Pancreas (tissue), 10 donors: ENCODE results near the gene BIK. TPM values are rescaled to one million over a fixed set of nuclear protein-coding genes. Genes with fewer than 3 reads are reported as not detected.
A peak's percentile ranks its signal among the peaks of the same experiment; 100 is the strongest.

Source experiments
- ATAC-seq, 4 donors: fragments of 200-7000 bp; cut with Tn5 transposase; one replicate each; pipeline versions ENCODE4 v1.8.0 to v1.9.1; 2020; ENCODE audit warnings: mild to moderate bottlenecking in 4 of 4, moderate library complexity in 4 of 4
- DNase-seq, 6 donors: peaks; one replicate each; pipeline ENCODE4 v3.0.0-alpha.2; 2020
- FAIRE-seq: peaks from 2 replicates; lab custom pipeline; 2012; peaks lifted over from hg19 to GRCh38; lab: Jason Lieb, UNC
- H3K27ac ChIP-seq, 4 donors: fragments of 200-600 bp; sonication (generic); 1 replicate in 3 of 4; 2 replicates in 1 of 4; pipeline versions ENCODE4 v1.5.0 to v1.8.0; 2020
- H3K27me3 ChIP-seq, 4 donors: fragments of 200-600 bp; one replicate each; pipeline ENCODE4 v1.8.0; 2021
- H3K36me3 ChIP-seq, 3 donors: fragments of 200-600 bp; sonication (generic) in 1 of 3; one replicate each; pipeline versions ENCODE4 v1.5.0 to v1.8.0; 2020 to 2021
- H3K4me1 ChIP-seq, 3 donors: fragments of 200-600 bp; one replicate each; pipeline ENCODE4 v1.8.0; 2021
- H3K4me3 ChIP-seq, 4 donors: fragments of 200-600 bp; sonication (generic) in 2 of 4; one replicate each; pipeline versions ENCODE4 v1.5.0 to v1.8.0; 2020 to 2021
- H3K9me3 ChIP-seq, 4 donors: fragments of 200-600 bp; one replicate each; pipeline ENCODE4 v1.8.0; 2021
- WGBS, 2 donors: extraction: QIAGEN DNeasy Blood & Tissue Kit; methylation state at CpG; one replicate each; pipeline ENCODE4 v1.1.7; 2013; 5-methylcytosine and 5-hydroxymethylcytosine counted together
- intact Hi-C, 3 donors: fragments of 100-400 bp; cut with DNase I; formaldehyde crosslinking; loops; one replicate each; pipeline versions ENCODE4 v1.11.1 to v1.14.2; 2022
- polyA plus RNA-seq, 2 donors: library from polyadenylated mRNA; stranded (reverse); fragments of 200-250 nt; gene quantifications; one replicate each; pipeline ENCODE4 v1.2.3, GENCODE V29; 2013
- total RNA-seq, 6 donors: library from RNA; stranded (reverse); fragmentation: NEBNext Ultra II Directional in 4 of 6; extraction: Animal tissue kit (Norgen Biotek cat#: 25700) in 4 of 6; gene quantifications; one replicate each; pipeline versions ENCODE4 v1.2.1 to v1.2.4, GENCODE V29; 2021 to 2023
- TF ChIP-seq, protein P1 (sequence below), 4 donors: fragments of 200-600 bp; sonication (generic) in 3 of 4; IDR thresholded peaks; one replicate each; pipeline versions ENCODE4 v1.5.0 to v1.8.0; 2021; ENCODE audit warnings: antibody characterized with exemption in 4 of 4
- donor health status: healthy with polysubstance abuse.
- donor health status: DM: no; HTN: no; CAD: no; lungs with moderate emphysema.
- donor health status: DM: no; HTN: no; CAD: no.
- donor health status: control.
- donor health status: control.
- donor health status: Bipolar disorder and iron deficiency.
- donor health status: DM: yes; HTN: yes; CAD: no.
- donor health status: DM: no; HTN: no; CAD: no.
- donor health status: DM: no; HTN: no; CAD: no.
- donor health status: DM: yes; HTN: yes; CAD: no.

BIK gene
- total and polyA plus RNA-seq, 8 donors, result 0.97 to 8.4 (median 3.1) TPM

GRCh38 chr22:43148581-43148980, 38.0 kb downstream of the BIK start:
- peaks cover 0 to 3% (median 0%) of the 10 kb centered on the region in 3 donors for H3K4me1 ChIP-seq
- H3K27ac ChIP-seq, result no peak overlapping the region
- H3K9me3 ChIP-seq, result no peaks in the 10 kb centered on the region
- ATAC-seq, result no peak
- no peaks in the 10 kb centered on the region for H3K27me3 ChIP-seq
- intact Hi-C loops, result no loop called here
- TF ChIP-seq, protein P1, sequence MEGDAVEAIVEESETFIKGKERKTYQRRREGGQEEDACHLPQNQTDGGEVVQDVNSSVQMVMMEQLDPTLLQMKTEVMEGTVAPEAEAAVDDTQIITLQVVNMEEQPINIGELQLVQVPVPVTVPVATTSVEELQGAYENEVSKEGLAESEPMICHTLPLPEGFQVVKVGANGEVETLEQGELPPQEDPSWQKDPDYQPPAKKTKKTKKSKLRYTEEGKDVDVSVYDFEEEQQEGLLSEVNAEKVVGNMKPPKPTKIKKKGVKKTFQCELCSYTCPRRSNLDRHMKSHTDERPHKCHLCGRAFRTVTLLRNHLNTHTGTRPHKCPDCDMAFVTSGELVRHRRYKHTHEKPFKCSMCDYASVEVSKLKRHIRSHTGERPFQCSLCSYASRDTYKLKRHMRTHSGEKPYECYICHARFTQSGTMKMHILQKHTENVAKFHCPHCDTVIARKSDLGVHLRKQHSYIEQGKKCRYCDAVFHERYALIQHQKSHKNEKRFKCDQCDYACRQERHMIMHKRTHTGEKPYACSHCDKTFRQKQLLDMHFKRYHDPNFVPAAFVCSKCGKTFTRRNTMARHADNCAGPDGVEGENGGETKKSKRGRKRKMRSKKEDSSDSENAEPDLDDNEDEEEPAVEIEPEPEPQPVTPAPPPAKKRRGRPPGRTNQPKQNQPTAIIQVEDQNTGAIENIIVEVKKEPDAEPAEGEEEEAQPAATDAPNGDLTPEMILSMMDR (IDR thresholded peaks at IDR 0.05), result no peak
- no peaks in the 10 kb centered on the region for H3K36me3 ChIP-seq
- H3K4me3 ChIP-seq, result no peak overlapping the region
- FAIRE-seq, result no peak
- WGBS, 2 donors, result 59 to 64% methylated on average over 6 of the region's 6 CpGs
- no peak for DNase-seq

- Histone ChIP-seq H3K9me3 (no peaks in the 10 kb centered on the region), H3K27ac (peak overlapping the region in 2 of 4 donors; percentile 79 to 86), H3K4me3 (peak overlapping the region; percentile 68 to 95 (median 82)), H3K36me3 (no peaks in the 10 kb centered on the region), H3K27me3 (no peaks in the 10 kb centered on the region), H3K4me1 (peaks cover 0 to 3% (median 0%) of the 10 kb centered on the region in 3 donors)
- TF ChIP-seq, protein P1 (IDR thresholded peaks at IDR 0.05), result no peak
- intact Hi-C loops, result no loop called here
- 72 to 75% methylated on average over 15 of the region's 15 CpGs for WGBS, 2 donors
- ATAC-seq (no peak), DNase-seq (peak in 1 of 6 donors; percentile 77), FAIRE-seq (no peak)
Measured at GRCh38 chr22:43150731-43151206, 40.2 kb downstream of the BIK start.

DNA sequence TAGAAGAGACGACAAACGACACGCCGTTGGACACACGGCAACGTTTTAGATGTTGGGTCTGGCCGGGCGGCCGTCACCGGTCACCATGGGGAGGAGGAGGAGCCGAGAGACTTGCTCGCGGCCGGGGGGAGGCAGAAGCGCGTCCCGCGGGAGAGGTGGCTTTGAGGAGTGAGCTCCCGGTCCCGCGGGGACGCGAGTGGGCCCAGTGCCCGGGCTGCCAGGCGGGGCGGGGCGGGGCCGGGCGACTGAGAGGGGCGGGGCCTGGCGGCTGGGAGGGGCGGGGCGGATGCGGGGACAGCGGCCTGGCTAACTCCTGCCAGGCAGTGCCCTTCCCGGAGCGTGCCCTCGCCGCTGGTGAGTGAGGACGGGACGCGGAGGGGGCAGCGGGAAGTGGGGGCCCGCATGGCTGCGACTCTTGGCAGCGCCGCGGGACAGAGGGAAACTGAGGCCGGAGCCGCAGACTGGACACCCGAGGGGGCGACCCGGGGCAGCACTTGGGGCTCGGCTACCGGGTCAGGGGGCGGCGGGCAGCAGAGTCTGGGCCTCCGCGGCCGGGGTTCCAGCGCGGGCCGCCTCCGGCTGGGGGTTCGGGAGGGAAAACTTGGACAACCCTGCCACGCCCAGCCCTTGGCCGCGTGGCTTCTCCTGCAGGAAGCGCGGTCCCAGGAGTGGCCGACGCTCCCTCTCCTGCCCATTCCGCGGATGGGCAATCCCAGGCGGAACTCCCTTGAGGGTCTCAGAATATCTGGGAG, 40.9 kb downstream of the BIK start, which contains the start of gene TSPO:
Gene TSPO, plus strand, starts transcription at position 309 of the 752 bp plus-strand sequence. CDS start 7,680 bp downstream, outside the sequence.
- H3K4me1 ChIP-seq, result peaks cover 0 to 3% (median 0%) of the 10 kb centered on the region in 3 donors
- no peak for FAIRE-seq

GRCh38 chr22:43152003-43152356, 41.4 kb downstream of the BIK start:
- Histone ChIP-seq H3K9me3 (no peaks in the 10 kb centered on the region), H3K27ac (peak overlapping the region; percentile 44 to 86 (median 62)), H3K36me3 (no peaks in the 10 kb centered on the region), H3K4me3 (peak overlapping the region; percentile 68 to 95 (median 82)), H3K27me3 (no peaks in the 10 kb centered on the region), H3K4me1 (peaks cover 0 to 3% (median 0%) of the 10 kb centered on the region in 3 donors)
- 7 to 9% methylated on average over 18 of the region's 18 CpGs for WGBS, 2 donors
- DNase-seq (peak in 1 of 6 donors; percentile 36), ATAC-seq (peak in 2 of 4 donors; percentile 2 to 3), FAIRE-seq (no peak)
- intact Hi-C loops, result no loop called here
- TF ChIP-seq, protein P1 (IDR thresholded peaks at IDR 0.05), result no peak

More for the DNA sequence above, 40.9 kb downstream of the BIK start, which contains the start of gene TSPO:
- H3K27ac ChIP-seq, result peak within 1 kb of the TSS; percentile 44 to 86 (median 62)
- peak within 1 kb of the TSS; percentile 68 to 95 (median 82) for H3K4me3 ChIP-seq
- intact Hi-C loops, result no loop called here
- ATAC-seq (peak; percentile 85 to 91 (median 87)), DNase-seq (peak; percentile 66 to 92 (median 83))
- 0 to 1% methylated on average over 54 to 75 of the region's 75 CpGs for WGBS, 2 donors
- no peaks in the 10 kb centered on the region for H3K36me3 ChIP-seq
- H3K27me3 ChIP-seq, result no peaks in the 10 kb centered on the region
- H3K9me3 ChIP-seq, result no peaks in the 10 kb centered on the region
- TF ChIP-seq, protein P1 (IDR thresholded peaks at IDR 0.05), result no peak
